ENCODE data around the gene CAMKMT.

Gene CAMKMT

GRCh38 chr2:44798139-44798659 is 436.5 kb downstream of the CAMKMT start:
- no peak overlapping the region for H3K4me3 ChIP-seq (ENCODE audit: low read length)
- no peak for DNase-seq (ENCODE audit: low read depth, low spot score)

GRCh38 chr2:44799105-44799504 is 437.4 kb downstream of the CAMKMT start:
- H3K4me3 ChIP-seq (ENCODE audit: low read length): no peak overlapping the region
- no peak for DNase-seq (ENCODE audit: low read depth, low spot score)

- DNase-seq (ENCODE audit: low read depth, low spot score): no peak
- no peak overlapping the region for H3K4me3 ChIP-seq (ENCODE audit: low read length)
Measured at GRCh38 chr2:44799754-44800153, 438.0 kb downstream of the CAMKMT start.

DNA sequence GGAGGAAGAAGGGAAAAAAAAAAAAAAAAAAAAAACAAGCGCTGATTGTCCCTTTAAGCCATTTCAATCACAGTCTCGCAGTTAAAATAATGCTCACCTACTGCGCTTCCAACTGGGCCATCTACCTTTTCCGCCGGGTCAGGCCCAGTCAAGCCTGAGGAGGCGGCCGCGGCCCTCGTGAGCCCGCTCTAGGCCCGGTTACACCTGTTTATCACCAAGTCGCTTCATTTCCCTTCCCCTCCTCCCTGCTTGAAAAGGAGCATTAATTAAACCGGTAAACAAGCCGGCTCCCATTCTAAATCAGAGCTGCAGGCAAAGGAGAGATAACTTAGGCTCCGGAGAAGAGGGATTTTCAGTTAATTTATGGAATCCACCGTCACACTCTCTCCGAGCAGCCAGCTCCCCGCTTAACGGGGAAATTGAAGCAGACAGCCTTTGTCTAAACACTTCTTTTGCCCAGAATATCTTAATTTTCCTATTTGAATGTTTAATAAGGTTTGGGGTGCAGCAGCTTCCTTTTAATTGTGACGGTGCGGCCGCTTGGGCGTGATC is 439.6 kb downstream of the CAMKMT start:
- no peak overlapping the region for H3K4me3 ChIP-seq (ENCODE audit: low read length)
- DNase-seq (ENCODE audit: low read depth, low spot score): no peak

DNA sequence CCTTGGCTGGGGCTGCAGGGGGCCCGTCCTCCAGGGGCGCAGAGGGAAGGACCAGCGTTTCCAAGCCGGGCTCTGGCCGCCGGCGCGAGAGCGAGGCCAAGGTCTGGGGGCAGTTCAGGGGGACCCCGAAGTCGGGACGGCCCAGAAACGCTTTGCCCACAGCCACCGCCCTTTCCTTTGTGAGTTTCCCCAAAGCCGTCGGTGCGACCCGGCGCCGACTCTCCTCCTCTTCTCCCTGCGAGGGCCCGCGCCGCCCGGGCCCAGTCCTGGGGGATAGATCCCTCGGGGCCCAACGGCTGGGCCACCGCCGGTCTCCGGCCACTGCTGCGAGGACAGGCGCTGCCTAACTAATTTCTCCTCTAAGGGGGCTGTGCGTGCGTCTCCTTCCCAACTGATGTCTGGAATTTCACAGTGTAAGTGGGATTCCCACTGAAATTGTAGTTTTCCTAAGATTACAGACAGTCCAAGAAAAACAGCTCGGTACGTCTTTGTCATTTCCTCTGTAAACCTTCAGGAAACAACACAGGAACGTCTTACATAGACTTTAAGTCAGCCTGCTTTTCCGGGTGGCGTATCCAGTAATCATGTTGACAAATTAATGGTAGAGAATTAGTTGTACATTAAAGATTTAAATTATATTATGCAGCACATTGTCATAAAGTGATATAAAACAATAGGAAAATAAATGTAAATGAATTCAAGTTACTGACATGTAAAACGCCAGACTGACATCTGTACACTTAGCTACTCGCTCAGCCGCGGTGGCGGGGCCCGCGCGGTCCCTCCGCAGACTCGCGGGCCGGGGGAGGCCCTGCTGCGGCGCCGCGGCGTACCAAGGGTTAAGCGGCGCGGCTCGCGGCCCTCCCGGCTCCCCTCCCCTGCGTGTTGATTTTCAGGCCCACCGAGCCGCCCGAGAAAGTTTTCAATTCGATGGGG is 440.4 kb downstream of the CAMKMT start:
- DNase-seq (ENCODE audit: low read depth, low spot score): no peak
- H3K4me3 ChIP-seq (ENCODE audit: low read length): no peak overlapping the region

DNA sequence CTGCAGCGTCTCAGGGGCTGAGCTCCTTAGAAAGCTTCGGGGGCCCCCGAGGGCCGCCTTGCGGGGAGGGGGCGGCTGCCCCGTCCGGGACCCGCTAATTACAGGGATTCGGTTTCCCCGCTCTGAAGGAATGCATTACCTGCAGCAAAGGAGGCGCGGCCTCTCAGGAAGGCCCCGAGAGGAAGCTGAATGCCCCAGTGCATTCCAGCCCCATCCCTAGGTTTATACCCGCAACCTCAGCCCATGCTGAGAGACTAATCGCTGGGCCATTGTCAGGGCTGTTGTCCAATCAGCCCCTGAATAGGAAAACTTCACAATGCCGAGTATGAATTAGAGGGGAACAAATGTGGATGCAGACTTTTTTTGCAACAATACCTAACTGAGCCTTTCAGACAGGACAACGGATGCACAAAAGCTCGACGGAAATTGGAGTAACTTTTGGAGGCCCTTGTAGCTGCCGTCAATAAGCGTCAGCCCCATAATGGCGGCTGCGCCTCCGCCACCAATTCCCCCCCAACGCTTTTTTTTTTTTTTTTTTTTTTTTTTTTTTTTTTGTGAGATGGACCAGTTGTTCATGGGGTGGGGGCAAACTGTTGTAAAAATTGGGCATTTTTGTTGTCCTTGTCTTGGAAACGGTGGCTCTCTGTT is 441.2 kb downstream of the CAMKMT start:
- H3K4me3 ChIP-seq (ENCODE audit: low read length): no peak overlapping the region
- no peak for DNase-seq (ENCODE audit: low read depth, low spot score)

- H3K4me3 ChIP-seq (ENCODE audit: low read length): no peak overlapping the region
- no peak for DNase-seq (ENCODE audit: low read depth, low spot score)
Measured at GRCh38 chr2:44804406-44805265, 442.9 kb downstream of the CAMKMT start.

- DNase-seq (ENCODE audit: low read depth, low spot score): no peak
- H3K4me3 ChIP-seq (ENCODE audit: low read length): no peak overlapping the region
Measured at GRCh38 chr2:44805401-44806235, 443.9 kb downstream of the CAMKMT start.

DNA sequence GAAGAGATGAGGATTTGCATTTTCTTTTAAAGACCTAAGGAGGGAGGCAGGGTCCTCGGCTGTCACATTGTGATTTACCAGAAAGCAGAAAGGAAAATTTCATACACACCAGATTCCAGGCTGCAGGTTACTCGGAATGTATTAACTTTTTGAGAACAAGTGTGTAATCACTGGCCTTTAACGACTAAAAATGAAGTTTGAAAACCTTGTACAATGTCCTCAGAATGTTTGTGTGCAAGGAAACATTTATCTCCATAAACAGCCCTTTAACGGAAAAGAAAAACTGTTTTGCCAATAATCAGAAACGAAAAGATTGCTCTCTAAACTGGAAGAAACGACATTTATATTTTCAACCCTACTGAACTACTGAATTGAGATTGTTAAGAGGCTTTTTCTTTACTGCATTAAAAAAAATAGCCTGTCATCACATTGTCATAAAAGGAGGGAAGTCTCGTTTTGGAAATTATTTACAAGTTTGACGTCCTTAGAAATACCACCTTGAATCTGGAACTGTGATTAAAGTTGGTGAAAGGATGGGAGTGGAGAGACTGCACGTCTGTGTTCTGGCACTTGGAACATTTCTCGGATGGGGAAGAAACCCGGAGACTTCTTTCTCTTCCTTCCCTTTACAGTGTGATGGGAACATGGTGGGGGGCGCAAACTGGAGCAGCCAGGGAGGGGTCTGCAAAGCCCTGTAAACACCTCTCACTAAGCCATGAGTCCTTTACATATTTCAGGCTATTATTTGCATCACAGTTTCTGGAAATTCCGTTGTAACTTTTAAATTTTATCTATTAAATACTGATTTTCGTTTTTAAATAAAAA is 445.7 kb downstream of the CAMKMT start:
- DNase-seq (ENCODE audit: low read depth, low spot score): no peak
- no peak overlapping the region for H3K4me3 ChIP-seq (ENCODE audit: low read length)

DNA sequence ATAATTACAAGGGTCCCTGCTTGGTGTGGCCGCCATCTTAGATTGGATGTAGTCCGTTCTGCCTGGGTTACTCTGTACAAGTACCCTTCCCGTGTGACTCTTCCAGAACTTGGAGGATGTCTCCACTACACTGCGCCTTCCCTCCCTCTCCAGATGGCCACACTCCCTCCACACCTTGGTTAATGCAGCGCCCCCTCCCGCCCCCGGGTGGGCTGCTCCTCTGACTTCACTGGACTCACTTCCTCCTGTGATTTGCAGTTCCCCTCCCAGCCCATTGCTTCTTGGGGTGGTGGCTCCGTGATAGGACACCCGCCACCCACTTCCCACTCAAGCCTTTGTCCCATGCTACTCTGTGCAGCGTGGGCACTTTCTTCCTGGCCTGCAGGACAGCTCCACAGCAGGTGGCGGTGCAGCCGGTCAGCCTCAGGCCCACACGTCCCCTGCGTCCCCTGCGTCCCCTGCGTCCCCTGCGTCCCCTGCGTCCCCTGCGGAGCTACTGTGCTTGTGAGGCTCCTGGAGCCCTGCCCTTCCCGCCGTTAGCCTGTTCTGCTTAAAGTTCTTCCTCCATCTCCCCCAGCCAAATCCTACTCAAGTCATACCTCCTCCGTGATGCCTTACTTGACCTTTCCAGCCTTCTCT is 449.3 kb downstream of the CAMKMT start:
- no peak overlapping the region for H3K4me3 ChIP-seq (ENCODE audit: low read length)
- no peak for DNase-seq (ENCODE audit: low read depth, low spot score)

DNA sequence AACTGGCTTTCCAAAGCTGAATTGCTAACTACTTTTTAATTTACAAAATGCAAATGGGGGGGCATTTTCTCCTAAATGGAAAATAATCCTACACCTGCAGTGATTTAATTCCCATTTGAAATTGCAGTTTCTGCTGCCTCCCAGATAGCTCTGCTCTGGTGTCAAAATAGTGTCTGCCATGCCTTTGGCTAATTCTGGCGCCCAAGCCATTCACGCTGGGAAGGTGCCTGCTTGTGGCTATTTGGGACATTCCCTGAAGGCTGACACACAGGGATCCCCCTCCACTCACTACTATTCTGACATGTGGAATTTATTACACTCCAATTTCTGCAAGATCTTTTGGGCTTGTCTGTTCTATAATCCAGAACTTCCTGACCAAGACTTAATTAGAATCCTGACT is 451.4 kb downstream of the CAMKMT start:
- no peak for DNase-seq (ENCODE audit: low read depth, low spot score)
- H3K4me3 ChIP-seq (ENCODE audit: low read length): no peak overlapping the region

DNA sequence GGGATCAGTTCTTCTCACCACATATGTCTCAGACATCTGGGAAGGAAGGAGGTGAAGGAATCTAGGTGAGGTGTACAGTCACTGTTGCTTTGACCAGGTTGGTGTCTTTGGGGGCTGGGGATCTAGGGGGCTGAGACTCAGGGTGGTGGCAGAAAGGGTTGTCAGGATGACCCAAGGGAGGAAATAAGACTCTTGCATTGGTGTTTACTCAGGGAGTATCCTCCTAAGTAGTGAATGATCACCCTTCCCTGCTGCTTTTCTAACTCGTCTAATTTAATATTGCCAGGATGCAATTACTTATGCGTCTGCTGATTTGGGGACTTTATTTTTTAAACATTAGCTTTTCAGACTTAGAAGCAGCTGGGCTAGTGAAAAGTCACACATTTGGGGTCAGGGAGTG is 451.9 kb downstream of the CAMKMT start:
- no peak for DNase-seq (ENCODE audit: low read depth, low spot score)
- no peak overlapping the region for H3K4me3 ChIP-seq (ENCODE audit: low read length)

DNA sequence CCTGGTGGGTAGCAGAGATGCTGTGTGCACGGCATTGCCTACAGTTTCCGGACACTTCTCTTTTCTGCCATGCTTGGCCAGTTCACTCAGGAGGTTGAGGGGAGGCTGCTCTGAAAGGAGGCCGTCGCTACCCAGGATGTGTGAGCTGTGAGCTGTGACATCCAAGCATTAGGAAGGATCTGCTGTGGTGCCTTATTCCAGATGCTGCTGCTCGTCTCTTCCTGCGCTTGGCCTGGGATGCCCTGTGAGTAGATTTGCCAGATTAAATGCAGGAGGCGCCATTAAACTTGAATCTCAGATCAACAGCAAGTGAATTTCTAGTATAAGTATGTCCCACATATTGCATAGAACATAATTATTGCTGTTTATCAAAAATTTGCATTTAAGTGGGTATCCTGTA is 455.5 kb downstream of the CAMKMT start:
- DNase-seq (ENCODE audit: low read depth, low spot score): no peak
- no peak overlapping the region for H3K4me3 ChIP-seq (ENCODE audit: low read length)

DNA sequence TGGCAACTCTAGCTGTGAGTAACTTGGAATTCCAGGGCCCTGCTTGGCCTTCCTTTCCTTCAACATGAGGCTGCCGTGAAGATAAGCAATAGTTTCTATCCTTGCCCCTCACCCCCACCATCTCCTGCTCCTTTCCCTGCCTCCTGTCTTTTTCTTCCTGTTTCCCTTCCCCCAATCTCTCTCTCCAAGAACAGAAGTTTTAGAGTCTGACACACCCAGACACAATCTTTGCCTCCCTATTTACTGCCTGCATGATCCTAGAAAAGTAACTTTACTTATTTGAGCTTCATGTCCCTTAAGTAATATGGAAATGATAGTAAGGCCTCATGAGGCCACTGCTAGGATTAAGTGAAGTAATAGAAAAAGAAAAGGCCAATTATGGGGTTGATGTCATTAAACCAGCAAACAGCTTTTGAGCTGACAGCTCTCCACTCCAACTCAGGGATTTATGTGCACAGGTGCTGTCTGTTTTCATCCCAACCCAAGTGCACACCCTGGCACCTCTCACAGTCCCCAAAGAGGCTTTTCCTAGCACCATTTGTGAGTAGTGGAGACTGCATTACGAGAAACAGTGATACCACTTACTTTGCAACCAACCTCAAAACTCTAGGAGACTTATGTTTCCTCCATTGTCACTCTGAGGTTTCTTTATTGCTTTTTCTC is 456.1 kb downstream of the CAMKMT start:
- H3K4me3 ChIP-seq (ENCODE audit: low read length): no peak overlapping the region
- no peak for DNase-seq (ENCODE audit: low read depth, low spot score)

DNA sequence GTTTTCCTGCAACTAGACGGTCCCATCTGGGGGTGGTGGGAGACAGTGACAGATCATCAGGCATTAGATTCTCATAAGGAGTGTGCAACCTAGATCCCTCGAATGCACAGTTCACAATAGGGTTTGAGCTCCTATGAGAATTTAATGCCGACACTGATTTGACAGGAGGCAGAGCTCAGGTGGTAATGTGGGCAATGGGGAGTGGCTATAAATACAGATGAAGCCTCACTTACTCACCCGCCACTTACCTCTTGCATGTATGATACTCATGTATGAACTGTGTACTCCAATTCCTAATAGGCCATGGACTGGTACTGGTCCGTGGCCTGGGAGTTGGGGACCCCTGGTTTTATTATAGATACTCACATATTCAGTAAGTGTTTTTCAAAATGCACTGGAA is 457.3 kb downstream of the CAMKMT start:
- no peak overlapping the region for H3K4me3 ChIP-seq (ENCODE audit: low read length)
- DNase-seq (ENCODE audit: low read depth, low spot score): no peak

- no peak for DNase-seq (ENCODE audit: low read depth, low spot score)
Measured at GRCh38 chr2:44821500-44821899, 459.8 kb downstream of the CAMKMT start.

DNA sequence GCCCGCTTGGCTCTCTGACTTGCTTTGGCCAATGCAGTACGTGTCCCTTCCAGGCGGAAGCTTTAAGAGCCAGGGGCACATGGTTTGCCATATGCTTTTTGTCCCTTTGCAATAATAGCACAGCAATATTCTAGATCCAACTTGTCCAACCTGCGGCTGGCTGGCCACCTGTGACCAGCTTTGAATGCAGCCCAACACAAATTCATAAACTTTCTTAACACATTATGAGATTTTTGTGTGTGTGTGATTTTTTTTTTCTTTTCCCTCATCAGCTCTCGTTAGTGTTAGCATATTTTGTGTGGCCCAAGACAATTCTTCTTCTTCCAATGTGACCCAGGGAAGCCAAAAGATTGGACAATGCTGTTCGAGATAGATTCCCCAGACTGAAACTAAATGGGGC is 460.4 kb downstream of the CAMKMT start:
- no peak for DNase-seq (ENCODE audit: low read depth, low spot score)
- H3K4me3 ChIP-seq (ENCODE audit: low read length): no peak overlapping the region

More at GRCh38 chr2:44821500-44821899, 459.8 kb downstream of the CAMKMT start:
- no peak overlapping the region for H3K4me3 ChIP-seq (ENCODE audit: low read length)

All from Jurkat, Clone E6-1 (cell line).